Prostate gland (tissue), 2 donors: ENCODE results near the gene ADPRHL1. TPM values are rescaled to one million over a fixed set of nuclear protein-coding genes. Genes with fewer than 3 reads are reported as not detected.

Experiments
- DNase-seq: peaks from one replicate; pipeline ENCODE4 v3.0.0-alpha.2; 2019; ENCODE audit warnings: low spot score
- H3K27ac ChIP-seq, 2 donors: fragments of 200-600 bp; sonication (generic); 2 replicates each; pipeline ENCODE4 v1.5.1; 2017 to 2019
- H3K27me3 ChIP-seq: fragments of 200-600 bp; sonication (generic); replicated peaks from 2 replicates; pipeline ENCODE4 v1.5.1; 2019; ENCODE audit not compliant: insufficient read depth
- H3K36me3 ChIP-seq, 2 donors: fragments of 200-600 bp; sonication (generic); 1 replicate in 1 of 2; 2 replicates in 1 of 2; pipeline versions ENCODE4 v1.5.1 to v1.8.1; 2017 to 2019
- H3K4me1 ChIP-seq: fragments of 200-600 bp; sonication (generic); replicated peaks from 2 replicates; pipeline ENCODE4 v1.5.1; 2019
- H3K4me3 ChIP-seq, 2 donors: fragments of 200-600 bp; sonication (generic); 2 replicates each; pipeline ENCODE4 v1.5.1; 2017 to 2019
- H3K9me3 ChIP-seq: fragments of 200-600 bp; sonication (generic); 2 replicates; pipeline ENCODE4 v1.5.1; 2017
- POLR2A ChIP-seq: fragments of 450-650 bp; IDR thresholded peaks from one replicate; pipeline ENCODE4 v1.6.1; 2016; ENCODE audit warnings: antibody characterized with exemption, mild to moderate bottlenecking
- POLR2AphosphoS5 ChIP-seq: sonication (generic); formaldehyde crosslinking; IDR thresholded peaks from one replicate; pipeline ENCODE4 v1.6.1; 2017; ENCODE audit warnings: antibody characterized with exemption
- WGBS: methylation state at CpG from one replicate; pipeline ENCODE4 v1.1.5; 2018; 5-methylcytosine and 5-hydroxymethylcytosine counted together
- intact Hi-C: fragments of 100-400 bp; cut with DNase I; formaldehyde crosslinking; loops from one replicate; pipeline ENCODE4 v1.14.2; 2022
- total RNA-seq, 2 donors: library from RNA; depleted of rRNA; stranded (reverse); fragments of >200 nt; gene quantifications; one replicate each; pipeline ENCODE4 v1.1.0, GENCODE V29; 2016
- TF ChIP-seq, protein P1 (sequence below), 4 experiments: fragments of 200-600 bp in 2 of 4; fragments of 450-650 bp in 2 of 4; sonication (generic) in 2 of 4; IDR thresholded peaks; 1 replicate in 3 of 4; 2 replicates in 1 of 4; pipeline ENCODE4 v1.5.1; 2016 to 2019; ENCODE audit warnings: antibody characterized with exemption in 4 of 4, mild to moderate bottlenecking in 2 of 4, moderate library complexity in 2 of 4

ADPRHL1 gene
- total RNA-seq, 2 donors from 2014 or later, result 3.7 to 3.9 TPM

DNA sequence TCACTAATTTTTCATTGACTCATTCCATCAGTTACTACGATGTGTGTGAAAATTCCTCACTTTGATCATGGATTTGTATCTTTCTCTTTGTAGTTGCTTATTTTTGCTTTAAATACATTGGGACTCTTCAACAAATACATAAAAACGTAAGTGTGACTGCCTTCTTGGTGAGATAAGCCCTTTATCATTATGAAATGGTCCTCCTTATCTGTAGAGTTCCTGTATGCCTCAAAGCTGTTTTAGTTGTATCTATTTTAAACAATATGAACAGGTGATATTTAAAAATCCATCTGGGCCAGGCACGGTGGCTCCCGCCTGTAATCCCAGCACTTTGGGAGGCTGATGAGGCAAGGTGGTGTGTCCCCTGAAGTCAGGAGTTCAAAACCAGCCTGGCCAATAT lies 25.9 kb upstream of the ADPRHL1 start:
- Histone ChIP-seq H3K27ac (no peak overlapping the region), H3K27me3 (no peaks in the 10 kb centered on the region), H3K4me1 (no peaks in the 10 kb centered on the region), H3K9me3 (no peaks in the 10 kb centered on the region), H3K36me3 (no peaks in the 10 kb centered on the region), H3K4me3 (no peak overlapping the region)
- TF ChIP-seq POLR2A (no peak), POLR2AphosphoS5 (no peak)
- TF ChIP-seq, protein P1, sequence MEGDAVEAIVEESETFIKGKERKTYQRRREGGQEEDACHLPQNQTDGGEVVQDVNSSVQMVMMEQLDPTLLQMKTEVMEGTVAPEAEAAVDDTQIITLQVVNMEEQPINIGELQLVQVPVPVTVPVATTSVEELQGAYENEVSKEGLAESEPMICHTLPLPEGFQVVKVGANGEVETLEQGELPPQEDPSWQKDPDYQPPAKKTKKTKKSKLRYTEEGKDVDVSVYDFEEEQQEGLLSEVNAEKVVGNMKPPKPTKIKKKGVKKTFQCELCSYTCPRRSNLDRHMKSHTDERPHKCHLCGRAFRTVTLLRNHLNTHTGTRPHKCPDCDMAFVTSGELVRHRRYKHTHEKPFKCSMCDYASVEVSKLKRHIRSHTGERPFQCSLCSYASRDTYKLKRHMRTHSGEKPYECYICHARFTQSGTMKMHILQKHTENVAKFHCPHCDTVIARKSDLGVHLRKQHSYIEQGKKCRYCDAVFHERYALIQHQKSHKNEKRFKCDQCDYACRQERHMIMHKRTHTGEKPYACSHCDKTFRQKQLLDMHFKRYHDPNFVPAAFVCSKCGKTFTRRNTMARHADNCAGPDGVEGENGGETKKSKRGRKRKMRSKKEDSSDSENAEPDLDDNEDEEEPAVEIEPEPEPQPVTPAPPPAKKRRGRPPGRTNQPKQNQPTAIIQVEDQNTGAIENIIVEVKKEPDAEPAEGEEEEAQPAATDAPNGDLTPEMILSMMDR (IDR thresholded peaks at IDR 0.05), result no peak
- intact Hi-C loops, result no loop called here
- WGBS, result 82% methylated on average over 4 of the region's 4 CpGs
- DNase-seq, result no peak

DNA sequence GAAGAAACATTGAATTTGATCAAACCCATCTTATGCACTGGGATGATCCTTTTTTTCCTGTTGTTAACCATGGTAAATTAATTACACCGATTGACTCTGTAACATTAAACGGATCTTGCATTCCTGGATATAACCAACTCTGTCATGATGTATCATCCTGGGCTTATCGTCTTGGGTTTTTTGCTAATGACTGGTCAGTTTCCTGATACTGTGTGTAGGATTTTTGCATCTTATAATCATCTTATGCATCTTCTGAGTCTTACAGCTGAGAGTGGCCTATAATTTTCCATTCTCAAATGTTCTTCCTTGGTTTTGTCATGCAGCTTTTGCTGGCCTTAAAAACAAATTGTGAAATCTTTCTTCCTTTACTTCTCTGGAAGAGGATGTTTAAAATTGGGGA lies 24.4 kb upstream of the ADPRHL1 start:
- WGBS, result 98% methylated on average over 3 of the region's 3 CpGs
- TF ChIP-seq POLR2AphosphoS5 (no peak), POLR2A (no peak)
- TF ChIP-seq, protein P1 (IDR thresholded peaks at IDR 0.05), result no peak
- no peaks in the 10 kb centered on the region for H3K4me1 ChIP-seq
- no peak overlapping the region for H3K4me3 ChIP-seq
- H3K27ac ChIP-seq, result no peak overlapping the region
- no peaks in the 10 kb centered on the region for H3K27me3 ChIP-seq
- intact Hi-C loops, result no loop called here
- no peaks in the 10 kb centered on the region for H3K9me3 ChIP-seq
- no peaks in the 10 kb centered on the region for H3K36me3 ChIP-seq
- DNase-seq, result no peak

- Histone ChIP-seq H3K9me3 (no peaks in the 10 kb centered on the region), H3K4me1 (no peaks in the 10 kb centered on the region), H3K27ac (no peak overlapping the region), H3K4me3 (no peak overlapping the region), H3K27me3 (no peaks in the 10 kb centered on the region), H3K36me3 (no peaks in the 10 kb centered on the region)
- WGBS, result 78% methylated on average over 7 of the region's 7 CpGs
- TF ChIP-seq, protein P1 (IDR thresholded peaks at IDR 0.05), result no peak
- TF ChIP-seq POLR2AphosphoS5 (no peak), POLR2A (no peak)
- intact Hi-C loops, result no loop called here
- no peak for DNase-seq
Measured at GRCh38 chr13:113476811-113477210, 23.5 kb upstream of the ADPRHL1 start.

- Histone ChIP-seq H3K36me3 (no peaks in the 10 kb centered on the region), H3K27ac (no peak overlapping the region), H3K9me3 (no peaks in the 10 kb centered on the region), H3K4me1 (no peaks in the 10 kb centered on the region), H3K4me3 (no peak overlapping the region), H3K27me3 (no peaks in the 10 kb centered on the region)
- TF ChIP-seq, protein P1 (IDR thresholded peaks at IDR 0.05), result no peak
- TF ChIP-seq POLR2AphosphoS5 (no peak), POLR2A (no peak)
- 93% methylated on average over 12 of the region's 12 CpGs for WGBS
- intact Hi-C loops, result no loop called here
- no peak for DNase-seq
Measured at GRCh38 chr13:113475911-113476310, 22.6 kb upstream of the ADPRHL1 start.

DNA sequence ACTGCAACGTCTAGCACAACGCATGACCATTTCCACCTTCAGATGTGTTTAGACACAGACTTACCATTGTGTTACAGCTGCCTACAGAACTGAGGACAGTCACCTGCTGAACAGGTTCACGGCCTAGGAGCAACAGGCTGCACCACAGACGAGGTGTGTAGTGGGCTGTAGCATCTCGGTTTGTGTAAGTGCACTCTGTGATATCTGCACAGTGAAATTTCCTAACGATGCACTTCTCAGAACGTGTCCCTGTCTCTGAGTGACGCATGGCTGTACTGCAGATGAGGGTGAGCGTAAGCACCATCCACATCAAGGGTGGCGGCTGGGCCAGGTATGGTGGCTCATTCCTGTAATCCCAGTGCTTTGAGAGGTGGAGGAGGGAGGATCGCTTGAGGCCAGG lies 22.0 kb upstream of the ADPRHL1 start:
- TF ChIP-seq POLR2AphosphoS5 (no peak), POLR2A (no peak)
- TF ChIP-seq, protein P1 (IDR thresholded peaks at IDR 0.05), result no peak
- Histone ChIP-seq H3K4me1 (no peaks in the 10 kb centered on the region), H3K9me3 (no peaks in the 10 kb centered on the region), H3K36me3 (no peaks in the 10 kb centered on the region), H3K27me3 (no peaks in the 10 kb centered on the region), H3K4me3 (no peak overlapping the region), H3K27ac (no peak overlapping the region)
- intact Hi-C loops, result no loop called here
- DNase-seq, result no peak
- WGBS, result 92% methylated on average over 11 of the region's 11 CpGs
